ENCODE data around the gene SYCE3.

The SYCE3 gene

DNA sequence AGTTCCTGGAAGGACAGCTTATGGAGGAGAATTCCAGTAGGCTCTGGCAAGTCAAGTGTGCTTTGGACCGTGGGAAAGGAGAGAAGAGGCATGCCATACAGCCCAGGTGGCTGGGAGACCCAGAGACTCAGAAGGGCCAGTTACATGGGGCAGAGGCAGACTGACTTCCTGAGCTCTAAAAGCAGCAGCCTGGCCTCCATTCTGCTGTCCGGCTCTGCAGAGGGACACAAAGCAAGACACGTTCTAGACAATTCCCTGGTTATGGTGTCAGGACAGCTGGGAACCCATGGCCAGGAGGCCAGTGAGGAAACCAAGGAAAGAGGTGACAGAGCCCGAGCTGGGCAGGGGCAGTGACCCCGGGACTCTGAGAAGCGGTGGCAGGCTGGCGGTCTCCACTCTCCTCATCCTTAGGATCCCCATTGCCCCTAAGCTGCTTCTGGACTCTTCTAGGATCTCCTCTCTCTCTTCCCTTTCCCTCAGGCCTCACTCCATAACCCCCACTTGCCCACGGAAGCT lies 12.8 kb upstream of the SYCE3 start:
- no peak for DNase-seq (ENCODE audit: low read depth)
- no peak overlapping the region for H3K4me3 ChIP-seq (replicated peaks; ENCODE audit: low read depth, low read length)
- TF ChIP-seq, protein P1, sequence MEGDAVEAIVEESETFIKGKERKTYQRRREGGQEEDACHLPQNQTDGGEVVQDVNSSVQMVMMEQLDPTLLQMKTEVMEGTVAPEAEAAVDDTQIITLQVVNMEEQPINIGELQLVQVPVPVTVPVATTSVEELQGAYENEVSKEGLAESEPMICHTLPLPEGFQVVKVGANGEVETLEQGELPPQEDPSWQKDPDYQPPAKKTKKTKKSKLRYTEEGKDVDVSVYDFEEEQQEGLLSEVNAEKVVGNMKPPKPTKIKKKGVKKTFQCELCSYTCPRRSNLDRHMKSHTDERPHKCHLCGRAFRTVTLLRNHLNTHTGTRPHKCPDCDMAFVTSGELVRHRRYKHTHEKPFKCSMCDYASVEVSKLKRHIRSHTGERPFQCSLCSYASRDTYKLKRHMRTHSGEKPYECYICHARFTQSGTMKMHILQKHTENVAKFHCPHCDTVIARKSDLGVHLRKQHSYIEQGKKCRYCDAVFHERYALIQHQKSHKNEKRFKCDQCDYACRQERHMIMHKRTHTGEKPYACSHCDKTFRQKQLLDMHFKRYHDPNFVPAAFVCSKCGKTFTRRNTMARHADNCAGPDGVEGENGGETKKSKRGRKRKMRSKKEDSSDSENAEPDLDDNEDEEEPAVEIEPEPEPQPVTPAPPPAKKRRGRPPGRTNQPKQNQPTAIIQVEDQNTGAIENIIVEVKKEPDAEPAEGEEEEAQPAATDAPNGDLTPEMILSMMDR (IDR thresholded peaks at IDR 0.05; ENCODE audit: low read length, missing control alignments): no peak

DNA sequence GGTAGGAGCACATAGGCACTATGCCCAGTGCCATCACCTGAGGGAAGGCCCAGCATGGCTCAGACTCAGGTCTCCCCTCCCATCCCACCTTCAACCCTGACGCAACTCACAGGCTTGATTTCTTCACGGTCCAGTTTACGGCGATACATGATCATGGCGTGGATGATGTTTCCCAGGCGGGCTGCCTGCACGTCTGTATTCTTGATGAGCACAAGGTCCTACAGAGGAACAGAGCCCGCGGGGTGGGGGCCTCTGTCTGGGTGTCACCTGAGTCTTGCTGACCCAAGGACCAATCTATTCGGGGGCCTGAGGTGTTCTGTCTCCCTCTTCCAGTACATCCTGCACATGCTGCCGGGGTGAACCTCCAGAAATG lies 11.7 kb upstream of the SYCE3 start:
- TF ChIP-seq, protein P1 (IDR thresholded peaks at IDR 0.05; ENCODE audit: low read length, missing control alignments): no peak
- H3K4me3 ChIP-seq (replicated peaks; ENCODE audit: low read depth, low read length): no peak overlapping the region
- no peak for DNase-seq (ENCODE audit: low read depth)

DNA sequence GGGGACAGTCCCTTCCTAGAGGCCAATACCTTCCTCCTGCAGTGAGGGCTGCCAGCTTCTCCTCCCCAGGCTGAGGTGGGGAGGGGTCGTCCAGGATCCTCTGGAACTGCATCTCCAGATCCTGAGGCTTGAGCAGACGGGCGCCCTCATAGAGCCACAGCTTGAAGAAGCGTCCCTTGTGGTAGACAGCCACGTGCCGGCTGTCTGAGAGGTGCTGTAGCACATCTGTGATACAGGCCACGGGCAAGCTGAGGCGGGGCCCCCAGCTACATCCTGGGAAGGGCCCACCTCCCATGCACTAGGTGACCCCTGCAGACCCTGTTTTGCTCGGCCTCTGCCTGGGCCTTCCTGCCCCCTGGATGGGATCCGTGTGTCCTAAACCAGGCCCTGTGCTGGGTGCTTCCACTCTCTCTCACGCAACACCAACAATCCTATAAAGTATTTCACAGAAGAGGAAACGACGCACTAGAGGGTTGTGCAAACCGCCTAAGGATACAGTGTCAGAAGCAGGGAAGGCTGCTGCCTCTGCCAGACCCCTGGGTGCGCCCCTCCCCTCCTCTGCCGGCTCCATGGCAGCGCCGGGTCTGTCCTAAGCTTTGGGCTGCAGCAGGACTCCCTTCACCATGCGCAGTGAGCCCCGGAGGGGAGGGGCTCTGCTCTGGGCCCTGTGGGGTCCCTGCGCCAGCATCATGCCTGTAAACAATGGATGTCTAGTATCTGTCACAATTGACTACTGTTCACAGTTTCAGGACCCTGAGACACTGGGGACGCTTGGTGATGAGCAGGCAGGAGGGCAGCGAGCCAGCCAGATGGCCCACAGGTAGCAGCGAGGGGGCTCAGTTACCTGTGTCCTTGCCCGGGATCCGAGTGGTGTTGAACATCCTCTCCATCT lies 11.0 kb upstream of the SYCE3 start:
- TF ChIP-seq, protein P1 (IDR thresholded peaks at IDR 0.05; ENCODE audit: low read length, missing control alignments): no peak
- no peak for DNase-seq (ENCODE audit: low read depth)
- H3K4me3 ChIP-seq (replicated peaks; ENCODE audit: low read depth, low read length): no peak overlapping the region

DNA sequence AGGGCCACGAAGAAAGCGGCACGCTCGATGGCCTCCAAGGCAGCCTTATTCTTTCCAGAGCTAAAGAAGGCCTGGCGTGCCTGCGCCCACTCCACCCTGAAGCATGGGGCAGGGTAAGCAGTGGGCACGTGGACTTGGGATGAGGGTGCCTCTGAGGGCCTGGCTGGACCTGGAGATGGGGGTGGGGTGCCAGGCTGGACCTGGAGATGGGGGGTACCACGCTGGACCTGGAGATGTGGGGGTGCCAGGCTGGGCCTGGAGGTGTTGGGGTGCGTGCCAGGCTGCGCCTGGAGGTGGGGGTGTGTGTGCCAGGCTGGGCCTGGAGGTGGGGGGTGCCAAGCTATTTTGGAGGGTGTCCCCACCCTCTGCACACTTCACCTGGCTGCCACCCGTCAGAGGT lies 10.2 kb upstream of the SYCE3 start:
- H3K4me3 ChIP-seq (replicated peaks; ENCODE audit: low read depth, low read length): no peak overlapping the region
- DNase-seq (ENCODE audit: low read depth): no peak
- TF ChIP-seq, protein P1 (IDR thresholded peaks at IDR 0.05; ENCODE audit: low read length, missing control alignments): no peak

DNA sequence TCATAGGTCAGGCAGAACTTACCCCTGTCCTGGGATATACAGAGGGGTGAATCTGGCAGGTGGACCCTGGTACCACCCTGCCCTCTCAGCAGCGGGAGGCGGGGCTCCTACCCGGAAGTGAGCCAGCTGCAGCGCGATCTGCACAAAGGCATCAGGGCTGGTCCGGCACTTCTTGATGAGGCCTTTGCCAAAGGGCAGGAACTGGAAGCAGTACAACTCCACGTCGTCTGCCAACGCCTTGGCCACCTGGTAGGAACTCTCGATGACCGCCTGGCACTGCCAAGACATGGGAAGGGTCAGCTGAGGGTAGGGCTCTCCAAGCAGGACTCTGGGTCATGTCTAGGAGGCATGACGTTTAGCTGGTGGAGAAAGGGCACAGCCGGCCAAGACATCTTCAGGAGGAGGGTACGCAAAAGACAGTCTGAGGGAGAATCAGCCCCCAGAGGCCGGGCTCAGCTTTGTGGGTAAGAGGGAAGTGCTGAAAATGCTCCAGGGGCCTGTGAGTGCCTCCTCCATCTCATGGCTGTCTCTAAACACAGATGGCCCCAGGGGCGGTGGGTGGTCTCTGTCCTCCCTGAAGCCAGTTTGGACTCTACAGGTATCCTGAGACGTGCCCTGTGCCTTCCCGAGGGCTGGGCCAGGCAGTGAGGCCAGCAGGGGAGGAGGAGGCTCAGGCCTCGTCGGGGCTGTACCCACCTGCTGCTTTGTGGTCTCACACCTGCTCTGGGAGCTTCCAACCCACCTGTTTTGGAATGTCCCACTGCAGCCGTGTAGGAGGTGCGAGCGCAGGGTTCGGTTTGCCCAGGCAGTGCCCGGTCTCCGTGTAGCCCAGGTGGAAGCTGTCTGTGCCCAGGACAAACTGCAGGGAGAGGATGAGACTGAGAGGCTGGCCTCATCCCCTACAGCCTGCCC lies 8.8 kb upstream of the SYCE3 start:
- DNase-seq (ENCODE audit: low read depth): no peak
- TF ChIP-seq, protein P1 (IDR thresholded peaks at IDR 0.05; ENCODE audit: low read length, missing control alignments): no peak
- H3K4me3 ChIP-seq (replicated peaks; ENCODE audit: low read depth, low read length): no peak overlapping the region

DNA sequence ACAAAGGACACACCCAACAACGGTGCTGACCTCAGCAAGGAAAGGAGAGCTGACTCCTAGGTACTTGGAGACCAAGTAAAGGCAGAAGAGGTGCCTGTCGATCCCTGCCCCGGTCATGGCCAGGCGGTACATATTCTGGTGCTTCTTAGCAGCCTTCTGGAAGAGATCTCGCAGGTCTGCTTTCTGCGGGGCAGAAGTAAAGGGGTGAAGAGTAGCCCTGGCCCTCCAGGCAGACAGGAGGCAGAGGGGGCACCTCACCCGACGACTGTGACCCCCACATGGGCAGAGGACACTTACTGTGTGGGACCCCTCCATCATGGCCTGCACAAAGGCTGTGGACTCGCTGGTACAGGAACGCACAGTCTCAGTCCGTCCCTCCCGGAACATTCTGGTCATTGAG lies 8.1 kb upstream of the SYCE3 start:
- TF ChIP-seq, protein P1 (IDR thresholded peaks at IDR 0.05; ENCODE audit: low read length, missing control alignments): no peak
- H3K4me3 ChIP-seq (replicated peaks; ENCODE audit: low read depth, low read length): no peak overlapping the region
- no peak for DNase-seq (ENCODE audit: low read depth)

All from fibroblast of pulmonary artery (primary cell).